ENCODE measurements around the gene CMSS1. TPM values are rescaled to one million over a fixed set of nuclear protein-coding genes. Genes with fewer than 3 reads are reported as not detected.

CMSS1 gene
- total RNA-seq, 1 experiment from 2014 or later, result 55.8 TPM

- Mint-ChIP-seq H3K27me3 (ENCODE audit: unreplicated experiment) (no peaks in the 10 kb centered on the region), H3K9me3 (ENCODE audit: low read depth, unreplicated experiment) (no peaks in the 10 kb centered on the region), H3K36me3 (ENCODE audit: insufficient read depth, unreplicated experiment) (no peaks in the 10 kb centered on the region), H3K4me1 (ENCODE audit: low read depth, unreplicated experiment) (peaks cover 36% of the 10 kb centered on the region), H3K27ac (ENCODE audit: unreplicated experiment) (no peak overlapping the region), H3K4me3 (ENCODE audit: low read depth, unreplicated experiment) (no peak overlapping the region)
- DNase-seq, result no peak
- CTCF ChIA-PET, result no interaction called here
- BruUV-seq (replicated peaks), result no TSS peak
- intact Hi-C loops (cut with micrococcal nuclease; ENCODE audit: unreplicated experiment), result no loop called here
- no peak for TF ChIP-seq CTCF (IDR thresholded peaks at IDR 0.05; ENCODE audit: unreplicated experiment)
These were observed 122.2 kb downstream of the CMSS1 start for GRCh38 chr3:99939876-99940275.

- TF ChIP-seq CTCF (IDR thresholded peaks at IDR 0.05; ENCODE audit: unreplicated experiment), result no peak
- intact Hi-C loops (cut with micrococcal nuclease; ENCODE audit: unreplicated experiment), result no loop called here
- peaks cover 41% of the 10 kb centered on the region for H3K4me1 Mint-ChIP-seq (ENCODE audit: low read depth, unreplicated experiment)
- no peak overlapping the region for H3K4me3 Mint-ChIP-seq (ENCODE audit: low read depth, unreplicated experiment)
- no TSS peak for BruUV-seq (replicated peaks)
- H3K27me3 Mint-ChIP-seq (ENCODE audit: unreplicated experiment), result no peaks in the 10 kb centered on the region
- H3K27ac Mint-ChIP-seq (ENCODE audit: unreplicated experiment), result no peak overlapping the region
- no peaks in the 10 kb centered on the region for H3K36me3 Mint-ChIP-seq (ENCODE audit: insufficient read depth, unreplicated experiment)
- CTCF ChIA-PET, result no interaction called here
- DNase-seq, result no peak
- H3K9me3 Mint-ChIP-seq (ENCODE audit: low read depth, unreplicated experiment), result no peaks in the 10 kb centered on the region
These were observed 122.7 kb downstream of the CMSS1 start for GRCh38 chr3:99940350-99940749.

- Mint-ChIP-seq H3K4me1 (ENCODE audit: low read depth, unreplicated experiment) (peaks cover 44% of the 10 kb centered on the region), H3K36me3 (ENCODE audit: insufficient read depth, unreplicated experiment) (no peaks in the 10 kb centered on the region), H3K4me3 (ENCODE audit: low read depth, unreplicated experiment) (no peak overlapping the region), H3K27me3 (ENCODE audit: unreplicated experiment) (no peaks in the 10 kb centered on the region), H3K27ac (ENCODE audit: unreplicated experiment) (no peak overlapping the region), H3K9me3 (ENCODE audit: low read depth, unreplicated experiment) (no peaks in the 10 kb centered on the region)
- TF ChIP-seq CTCF (IDR thresholded peaks at IDR 0.05; ENCODE audit: unreplicated experiment), result no peak
- no peak for DNase-seq
- BruUV-seq (replicated peaks), result no TSS peak
- CTCF ChIA-PET, result no interaction called here
- intact Hi-C loops (cut with micrococcal nuclease; ENCODE audit: unreplicated experiment), result no loop called here
These were observed 123.5 kb downstream of the CMSS1 start for GRCh38 chr3:99941211-99941610.

- peaks cover 27% of the 10 kb centered on the region for H3K4me1 Mint-ChIP-seq (ENCODE audit: low read depth, unreplicated experiment)
- intact Hi-C loops (cut with micrococcal nuclease; ENCODE audit: unreplicated experiment), result no loop called here
- TF ChIP-seq CTCF (IDR thresholded peaks at IDR 0.05; ENCODE audit: unreplicated experiment), result no peak
- no peaks in the 10 kb centered on the region for H3K36me3 Mint-ChIP-seq (ENCODE audit: insufficient read depth, unreplicated experiment)
- DNase-seq, result no peak
- no peak overlapping the region for H3K27ac Mint-ChIP-seq (ENCODE audit: unreplicated experiment)
- BruUV-seq (replicated peaks), result no TSS peak
- CTCF ChIA-PET, result no interaction called here
- no peaks in the 10 kb centered on the region for H3K27me3 Mint-ChIP-seq (ENCODE audit: unreplicated experiment)
- no peaks in the 10 kb centered on the region for H3K9me3 Mint-ChIP-seq (ENCODE audit: low read depth, unreplicated experiment)
- H3K4me3 Mint-ChIP-seq (ENCODE audit: low read depth, unreplicated experiment), result no peak overlapping the region
These were observed 126.5 kb downstream of the CMSS1 start for GRCh38 chr3:99943931-99944761.

Measured in Calu3 (cell line).